Right lobe of liver (tissue), 4 donors: Measurements from ENCODE around the gene ZSCAN9.

Experiments
- POLR2A ChIP-seq: fragments of 450-650 bp; IDR thresholded peaks from one replicate; pipeline ENCODE4 v1.6.1; 2017; ENCODE audit warnings: antibody characterized with exemption, mild to moderate bottlenecking
- TF ChIP-seq, protein P1 (sequence below), 4 donors: fragments of 200-600 bp in 3 of 4; fragments of 450-650 bp in 1 of 4; IDR thresholded peaks; one replicate each; pipeline versions ENCODE4 v1.5.1 to v1.8.0; 2016 to 2022; ENCODE audit warnings: antibody characterized with exemption in 4 of 4, mild to moderate bottlenecking in 2 of 4
- donor health status: DM: no; HTN: no; CAD: no.
- donor health status: DM: no; HTN: no; CAD: no.
- donor health status: DM: no; HTN: yes; CAD: no.

DNA sequence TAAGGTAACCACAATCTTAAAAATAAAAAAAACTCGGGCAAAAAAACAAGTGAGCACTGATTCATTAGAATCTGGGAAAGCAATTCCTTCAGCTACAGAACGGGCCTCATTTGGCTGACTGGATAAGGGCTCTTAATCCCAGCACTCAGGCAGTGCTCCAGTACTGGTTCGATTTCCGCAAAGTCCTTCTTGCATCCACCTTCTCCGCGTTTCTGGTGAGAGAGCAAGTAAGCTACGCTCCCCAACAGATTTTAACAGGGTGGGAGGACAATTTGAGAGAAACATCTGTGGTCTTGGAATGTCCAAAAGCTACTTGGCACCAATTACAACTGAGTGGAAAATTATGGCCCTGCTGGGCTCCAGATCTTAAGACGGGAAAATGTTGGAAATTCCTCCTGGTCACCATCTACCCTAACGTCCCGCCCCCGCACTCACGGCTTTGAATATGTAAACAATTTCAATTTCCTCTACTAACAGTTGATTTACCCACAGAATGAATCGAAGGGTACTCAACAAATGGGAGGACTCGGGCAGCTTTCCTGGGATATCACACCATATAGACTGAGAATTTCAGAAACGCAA lies 18.1 kb upstream of the ZSCAN9 start:
- TF ChIP-seq, protein P1, sequence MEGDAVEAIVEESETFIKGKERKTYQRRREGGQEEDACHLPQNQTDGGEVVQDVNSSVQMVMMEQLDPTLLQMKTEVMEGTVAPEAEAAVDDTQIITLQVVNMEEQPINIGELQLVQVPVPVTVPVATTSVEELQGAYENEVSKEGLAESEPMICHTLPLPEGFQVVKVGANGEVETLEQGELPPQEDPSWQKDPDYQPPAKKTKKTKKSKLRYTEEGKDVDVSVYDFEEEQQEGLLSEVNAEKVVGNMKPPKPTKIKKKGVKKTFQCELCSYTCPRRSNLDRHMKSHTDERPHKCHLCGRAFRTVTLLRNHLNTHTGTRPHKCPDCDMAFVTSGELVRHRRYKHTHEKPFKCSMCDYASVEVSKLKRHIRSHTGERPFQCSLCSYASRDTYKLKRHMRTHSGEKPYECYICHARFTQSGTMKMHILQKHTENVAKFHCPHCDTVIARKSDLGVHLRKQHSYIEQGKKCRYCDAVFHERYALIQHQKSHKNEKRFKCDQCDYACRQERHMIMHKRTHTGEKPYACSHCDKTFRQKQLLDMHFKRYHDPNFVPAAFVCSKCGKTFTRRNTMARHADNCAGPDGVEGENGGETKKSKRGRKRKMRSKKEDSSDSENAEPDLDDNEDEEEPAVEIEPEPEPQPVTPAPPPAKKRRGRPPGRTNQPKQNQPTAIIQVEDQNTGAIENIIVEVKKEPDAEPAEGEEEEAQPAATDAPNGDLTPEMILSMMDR (IDR thresholded peaks at IDR 0.05) = no peak
- TF ChIP-seq POLR2A = no peak
